IMR-90 (cell line): ENCODE measurements around the gene RNU5D-1. TPM values are rescaled to one million over a fixed set of nuclear protein-coding genes. Genes with fewer than 3 reads are reported as not detected.

ENCODE experiments used
- ATAC-seq: fragments of 200-7000 bp; cut with Tn5 transposase; 2 replicates; pipeline ENCODE4 v1.9.1; 2020; ENCODE audit warnings: low read depth, mild to moderate bottlenecking, moderate library complexity
- BruUV-seq: library from RNA; stranded (reverse); fragments of 400-500 nt; replicated peaks from 2 replicates; lab custom pipeline; 2021; lab: Mats Ljungman, UMichigan
- CTCF ChIA-PET: fragments of 300-600 bp; formaldehyde crosslinking; extraction: SDS; loops from one replicate; lab custom pipeline; 2021; ENCODE audit warnings: antibody characterized with exemption; lab: Yijun Ruan, JAX
- POLR2A ChIA-PET: fragments of 300-600 bp; sonication (Branson Sonifier 250); formaldehyde crosslinking; loops from one replicate; lab custom pipeline; 2022; ENCODE audit warnings: antibody characterized with exemption; ENCODE audit not compliant: unreplicated experiment; lab: Charles Lee
- DNase-seq: peaks from one replicate; pipeline ENCODE4 v3.0.0; 2013
- H2AFZ ChIP-seq: replicated peaks from 2 replicates; pipeline ENCODE3; 2013; ENCODE audit warnings: low read length, mild to moderate bottlenecking; ENCODE audit not compliant: poor library complexity
- H2AK5ac ChIP-seq: 2 replicates; pipeline ENCODE4 v1.6.1; 2013; ENCODE audit warnings: low read depth, low read length, inconsistent platforms
- H2AK9ac ChIP-seq: replicated peaks from 2 replicates; pipeline ENCODE3; 2013; ENCODE audit warnings: mild to moderate bottlenecking, low read depth, low read length, moderate library complexity; ENCODE audit not compliant: poor library complexity
- H2BK120ac ChIP-seq: 2 replicates; pipeline ENCODE4 v1.6.1; 2013; ENCODE audit warnings: low read depth, low read length, inconsistent platforms
- H2BK15ac ChIP-seq: 3 replicates; pipeline ENCODE4 v1.6.1; 2013; ENCODE audit warnings: low read depth, low read length, inconsistent platforms
- H2BK20ac ChIP-seq: 2 replicates; pipeline ENCODE4 v1.6.1; 2013; ENCODE audit warnings: low read depth, mild to moderate bottlenecking, inconsistent platforms, low read length, moderate library complexity
- H2BK5ac ChIP-seq: 2 replicates; pipeline ENCODE4 v1.6.1; 2013; ENCODE audit warnings: mild to moderate bottlenecking, low read depth, low read length, inconsistent platforms; ENCODE audit not compliant: poor library complexity, severe bottlenecking
- H3K14ac ChIP-seq: replicated peaks from 2 replicates; pipeline ENCODE4 v1.6.1; 2013; ENCODE audit warnings: low read depth, low read length, inconsistent platforms
- H3K18ac ChIP-seq: 2 replicates; pipeline ENCODE4 v1.6.1; 2013; ENCODE audit warnings: low read depth, low read length, control low read depth
- H3K23ac ChIP-seq: 2 replicates; pipeline ENCODE4 v1.6.1; 2013; ENCODE audit warnings: low read depth, low read length, inconsistent platforms
- H3K27ac ChIP-seq: 2 replicates; pipeline ENCODE4 v1.5.1; 2013; ENCODE audit warnings: mild to moderate bottlenecking, control low read depth, low read length; ENCODE audit not compliant: insufficient read depth
- H3K27me3 ChIP-seq: 2 replicates; pipeline ENCODE4 v1.6.1; 2013; ENCODE audit warnings: low read length; ENCODE audit not compliant: control insufficient read depth, insufficient read depth
- H3K36me3 ChIP-seq: 2 replicates; pipeline ENCODE4 v1.6.1; 2013; ENCODE audit warnings: low read length, mixed read lengths; ENCODE audit not compliant: control insufficient read depth, insufficient read depth
- H3K4ac ChIP-seq: 2 replicates; pipeline ENCODE4 v1.6.1; 2013; ENCODE audit warnings: low read depth, low read length, inconsistent platforms
- H3K4me1 ChIP-seq: 2 replicates; pipeline ENCODE4 v1.6.1; 2013; ENCODE audit warnings: low read length, mixed read lengths; ENCODE audit not compliant: control insufficient read depth, insufficient read depth
- H3K4me2 ChIP-seq: 2 replicates; pipeline ENCODE4 v1.6.1; 2013; ENCODE audit warnings: low read depth, mild to moderate bottlenecking, control low read depth, low read length, moderate library complexity
- H3K4me3 ChIP-seq: 2 replicates; pipeline ENCODE4 v1.5.1; 2013; ENCODE audit warnings: low read depth, mild to moderate bottlenecking, control low read depth, low read length, moderate library complexity; ENCODE audit not compliant: insufficient read depth
- H3K56ac ChIP-seq: 2 replicates; pipeline ENCODE4 v1.6.1; 2013; ENCODE audit warnings: low read length, inconsistent platforms; ENCODE audit not compliant: insufficient read depth; ENCODE audit errors: extremely low read depth
- H3K79me1 ChIP-seq, 2 experiments: 2 replicates each; pipeline ENCODE4 v1.6.1; 2013; ENCODE audit warnings: low read length in 2 of 2, inconsistent platforms in 1 of 2, low read depth in 1 of 2
- H3K9ac ChIP-seq: 2 replicates; pipeline ENCODE4 v1.6.1; 2013; ENCODE audit warnings: low read depth, low read length, control low read depth
- H3K9me1 ChIP-seq: 2 replicates; pipeline ENCODE4 v1.6.1; 2013; ENCODE audit warnings: low read length, inconsistent platforms; ENCODE audit not compliant: insufficient read depth
- H3K9me3 ChIP-seq: 2 replicates; pipeline ENCODE4 v1.6.1; 2013; ENCODE audit warnings: low read length; ENCODE audit not compliant: control insufficient read depth, insufficient read depth
- H4K20me1 ChIP-seq: 2 replicates; pipeline ENCODE4 v1.6.1; 2013; ENCODE audit warnings: low read length, inconsistent platforms; ENCODE audit not compliant: insufficient read depth
- H4K5ac ChIP-seq: 2 replicates; pipeline ENCODE4 v1.6.1; 2013; ENCODE audit warnings: mild to moderate bottlenecking, low read depth, low read length, control low read depth
- H4K8ac ChIP-seq, 2 experiments: 2 replicates each; pipeline ENCODE4 v1.6.1; 2013; ENCODE audit warnings: low read depth in 2 of 2, low read length in 2 of 2, control low read depth in 1 of 2, inconsistent platforms in 1 of 2
- H4K91ac ChIP-seq: 2 replicates; pipeline ENCODE4 v1.6.1; 2013; ENCODE audit warnings: low read depth, low read length, inconsistent platforms; ENCODE audit not compliant: insufficient read depth
- CHD1 ChIP-seq: IDR thresholded peaks from 2 replicates; pipeline ENCODE4 v1.6.1; 2012; ENCODE audit warnings: low read depth, low read length, improper control_type of control experiment
- CTCF ChIP-seq: conservative IDR thresholded peaks from 2 replicates; pipeline ENCODE4 v1.5.1; 2012; ENCODE audit warnings: mild to moderate bottlenecking, low read depth, low read length, improper control_type of control experiment
- RFX5 ChIP-seq: IDR thresholded peaks from 2 replicates; pipeline ENCODE4 v1.8.0; 2012; ENCODE audit warnings: low read depth, mild to moderate bottlenecking, low read length, moderate library complexity
- USF2 ChIP-seq: fragments of 150-350 bp; IDR thresholded peaks from 2 replicates; pipeline ENCODE4 v1.6.1; 2017; ENCODE audit warnings: mild to moderate bottlenecking, antibody characterized with exemption, low read length, low read depth
- WGBS, 2 experiments: methylation state at CpG; one replicate each; pipeline versions ENCODE4 v1.1.5 to v1.1.7; 2013; ENCODE audit warnings: missing lambda C conversion rate in 2 of 2; ENCODE audit not compliant: insufficient read length in 1 of 2; ENCODE audit errors: extremely low coverage in 2 of 2; 5-methylcytosine and 5-hydroxymethylcytosine counted together
- dilution Hi-C: fragments of 300-500 bp; cut with HindIII; formaldehyde crosslinking; loops from one replicate; pipeline ENCODE4 v1.14.3; 2018; ENCODE audit warnings: low sequenced_read_pairs; ENCODE audit not compliant: unreplicated experiment
- in situ Hi-C: fragments of 300-500 bp; cut with MboI; formaldehyde crosslinking; loops from 3 replicates; pipeline ENCODE4 v1.14.3; 2019; ENCODE audit warnings: low sequenced_read_pairs, inconsistent platforms, mixed read lengths
- intact Hi-C: fragments of 100-400 bp; cut with micrococcal nuclease; formaldehyde crosslinking; loops from 2 replicates; pipeline ENCODE4 v1.10.0; 2022
- polyA plus RNA-seq, 3 experiments: library from polyadenylated mRNA; depleted of rRNA; stranded (reverse); fragments of >200 nt; gene quantifications; 2 replicates each; pipeline ENCODE4 v1.2.3, GENCODE V29; 2012; ENCODE audit warnings: low replicate concordance in 1 of 3
- total RNA-seq: library from RNA; depleted of rRNA; stranded (reverse); fragments of >200 nt; gene quantifications from 2 replicates; pipeline ENCODE4 v1.2.3, GENCODE V29; 2012

Gene RNU5D-1
- total and polyA plus RNA-seq, 2 of the 4 experiments (the other 2 are of a cell fraction): not detected

DNA sequence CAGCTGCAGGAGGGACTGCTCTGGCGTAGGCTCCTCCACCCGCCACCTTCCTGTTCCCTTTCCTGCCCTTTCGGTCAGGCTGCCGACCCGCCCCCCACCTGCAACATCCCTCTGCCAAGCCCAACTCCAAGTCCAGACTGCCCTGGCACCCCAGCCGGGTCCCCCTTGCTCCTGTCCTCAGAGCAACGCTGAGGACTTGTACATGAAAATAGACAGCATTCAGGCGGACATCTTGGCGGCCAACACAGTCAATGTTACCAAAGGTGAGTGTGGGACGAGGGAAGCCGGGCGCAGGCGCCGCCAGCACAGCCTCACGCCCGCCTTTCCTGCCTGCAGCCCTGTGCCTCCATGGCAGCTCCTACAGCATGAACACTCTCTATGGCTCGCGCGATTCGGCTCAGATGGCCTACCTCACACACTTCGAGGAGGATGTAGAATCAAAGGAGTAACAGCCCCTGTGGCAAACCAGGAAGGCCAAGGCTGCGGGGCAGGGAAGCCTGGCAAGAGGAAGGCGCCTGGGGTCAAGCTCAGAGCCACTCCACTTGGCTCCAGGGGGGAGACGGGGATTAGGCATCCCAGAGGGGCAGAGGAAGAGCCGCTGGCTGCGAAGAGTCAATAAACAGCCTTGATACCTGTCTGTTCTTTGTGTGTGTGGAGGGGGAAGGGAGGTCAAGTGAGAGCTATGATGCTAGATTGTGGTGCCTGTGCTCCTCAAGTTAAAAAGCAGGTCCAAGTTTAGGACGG is 5.8 kb downstream of the RNU5D-1 start:
- BruUV-seq: no TSS peak
- no peak overlapping the region for H2BK5ac ChIP-seq
- H3K9me3 ChIP-seq: no peaks in the 10 kb centered on the region
- whole genome bisulfite sequencing, 2 experiments: 64% methylated on average over 4 of the region's 27 CpGs; no CpG with 5 or more reads in 1 of the 2 experiments
- ChIA-PET POLR2A (no interaction called here), CTCF (no interaction called here)
- no peak overlapping the region for H3K18ac ChIP-seq
- no peaks in the 10 kb centered on the region for H4K20me1 ChIP-seq
- no peaks in the 10 kb centered on the region for H3K36me3 ChIP-seq
- H3K9me1 ChIP-seq: peaks cover 6% of the 10 kb centered on the region; the same call in 1 of the 2 replicates
- no peak overlapping the region for H2AK5ac ChIP-seq
- dilution Hi-C loops (no loop called here), in situ Hi-C loops (no loop called here), intact Hi-C loops (no loop called here)
- ATAC-seq (no peak), DNase-seq (no peak)
- no peak overlapping the region for H3K4me2 ChIP-seq
- H3K4ac ChIP-seq: no peak overlapping the region
- peaks cover 2% of the 10 kb centered on the region; the same call in 1 of the 2 replicates for H3K4me1 ChIP-seq
- no peak overlapping the region for H3K56ac ChIP-seq
- H4K91ac ChIP-seq: no peak overlapping the region
- H2BK15ac ChIP-seq: no peak overlapping the region
- H3K79me1 ChIP-seq: no peaks in the 10 kb centered on the region
- no peak overlapping the region for H3K23ac ChIP-seq
- no peaks in the 10 kb centered on the region for H3K27me3 ChIP-seq
- no peak overlapping the region for H3K27ac ChIP-seq
- TF ChIP-seq CTCF (no peak), RFX5 (no peak), USF2 (no peak), CHD1 (no peak)
- H2BK20ac ChIP-seq: no peak overlapping the region
- H3K14ac ChIP-seq: no peak overlapping the region
- H4K8ac ChIP-seq: no peak overlapping the region
- H2AK9ac ChIP-seq: no peak overlapping the region
- no peak overlapping the region for H4K5ac ChIP-seq
- no peak overlapping the region for H2AFZ ChIP-seq
- H3K9ac ChIP-seq: no peak overlapping the region
- H3K4me3 ChIP-seq: no peak overlapping the region
- no peak overlapping the region for H2BK120ac ChIP-seq
